MM.1S (cell line): ENCODE data around the gene CEP83.

Source experiments
- CTCF ChIP-seq: fragments of 300-600 bp; sonication (generic); IDR thresholded peaks from 2 replicates; pipeline ENCODE4 v1.5.1; 2016; ENCODE audit warnings: antibody characterized with exemption, low read length, mixed read lengths
- EZH2 ChIP-seq: fragments of 300-600 bp; sonication (generic); optimal IDR thresholded peaks from 2 replicates; pipeline ENCODE3; 2017; ENCODE audit warnings: low read depth, mild to moderate bottlenecking, antibody characterized with exemption, low read length, mixed read lengths
- EZH2phosphoT487 ChIP-seq: fragments of 300-600 bp; sonication (generic); IDR thresholded peaks from 2 replicates; pipeline ENCODE4 v1.6.1; 2018; ENCODE audit warnings: antibody characterized with exemption, low read length

GRCh38 chr12:94336211-94336925 is 123.3 kb downstream of the CEP83 start:
- TF ChIP-seq CTCF (no peak), EZH2 (no peak), EZH2phosphoT487 (no peak)
